Prostate gland (tissue), 2 donors: ENCODE results near the gene USP40.

ENCODE experiments used
- POLR2A ChIP-seq: fragments of 450-650 bp; IDR thresholded peaks from one replicate; pipeline ENCODE4 v1.6.1; 2016; ENCODE audit warnings: antibody characterized with exemption, mild to moderate bottlenecking
- POLR2AphosphoS5 ChIP-seq: sonication (generic); formaldehyde crosslinking; IDR thresholded peaks from one replicate; pipeline ENCODE4 v1.6.1; 2017; ENCODE audit warnings: antibody characterized with exemption
- TF ChIP-seq, protein P1 (sequence below), 4 experiments: fragments of 200-600 bp in 2 of 4; fragments of 450-650 bp in 2 of 4; sonication (generic) in 2 of 4; IDR thresholded peaks; 1 replicate in 3 of 4; 2 replicates in 1 of 4; pipeline ENCODE4 v1.5.1; 2016 to 2019; ENCODE audit warnings: antibody characterized with exemption in 4 of 4, mild to moderate bottlenecking in 2 of 4, moderate library complexity in 2 of 4

DNA sequence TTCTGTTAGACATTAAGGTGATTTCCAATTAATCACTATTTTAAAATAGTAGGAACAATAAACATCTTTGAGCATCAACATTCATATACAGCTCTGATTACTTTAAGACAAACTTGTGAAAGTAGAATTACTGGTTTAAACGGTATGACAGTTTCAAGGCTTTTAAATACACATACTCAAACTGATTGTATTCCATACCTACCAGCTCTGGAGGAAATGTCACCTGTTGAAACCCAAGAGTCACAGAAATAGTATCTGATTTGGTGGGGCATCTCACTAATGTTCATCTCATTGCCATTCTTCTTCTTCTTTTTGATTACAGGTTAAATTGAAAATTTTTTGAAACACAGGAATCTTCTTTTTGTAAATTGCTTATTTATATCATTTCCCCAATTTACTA, 36.2 kb downstream of the USP40 start:
- TF ChIP-seq, protein P1, sequence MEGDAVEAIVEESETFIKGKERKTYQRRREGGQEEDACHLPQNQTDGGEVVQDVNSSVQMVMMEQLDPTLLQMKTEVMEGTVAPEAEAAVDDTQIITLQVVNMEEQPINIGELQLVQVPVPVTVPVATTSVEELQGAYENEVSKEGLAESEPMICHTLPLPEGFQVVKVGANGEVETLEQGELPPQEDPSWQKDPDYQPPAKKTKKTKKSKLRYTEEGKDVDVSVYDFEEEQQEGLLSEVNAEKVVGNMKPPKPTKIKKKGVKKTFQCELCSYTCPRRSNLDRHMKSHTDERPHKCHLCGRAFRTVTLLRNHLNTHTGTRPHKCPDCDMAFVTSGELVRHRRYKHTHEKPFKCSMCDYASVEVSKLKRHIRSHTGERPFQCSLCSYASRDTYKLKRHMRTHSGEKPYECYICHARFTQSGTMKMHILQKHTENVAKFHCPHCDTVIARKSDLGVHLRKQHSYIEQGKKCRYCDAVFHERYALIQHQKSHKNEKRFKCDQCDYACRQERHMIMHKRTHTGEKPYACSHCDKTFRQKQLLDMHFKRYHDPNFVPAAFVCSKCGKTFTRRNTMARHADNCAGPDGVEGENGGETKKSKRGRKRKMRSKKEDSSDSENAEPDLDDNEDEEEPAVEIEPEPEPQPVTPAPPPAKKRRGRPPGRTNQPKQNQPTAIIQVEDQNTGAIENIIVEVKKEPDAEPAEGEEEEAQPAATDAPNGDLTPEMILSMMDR (IDR thresholded peaks at IDR 0.05) = no peak
- TF ChIP-seq POLR2A (no peak), POLR2AphosphoS5 (no peak)
